GM21717 (cell line): Measurements from ENCODE around the gene UBQLN1.

Experiments
- ATAC-seq: cut with Tn5 transposase; IDR thresholded peaks from one replicate; pipeline ENCODE4 v1.9.1; 2021; ENCODE audit warnings: mild to moderate bottlenecking, moderate library complexity; ENCODE audit not compliant: unreplicated experiment

UBQLN1 gene

DNA sequence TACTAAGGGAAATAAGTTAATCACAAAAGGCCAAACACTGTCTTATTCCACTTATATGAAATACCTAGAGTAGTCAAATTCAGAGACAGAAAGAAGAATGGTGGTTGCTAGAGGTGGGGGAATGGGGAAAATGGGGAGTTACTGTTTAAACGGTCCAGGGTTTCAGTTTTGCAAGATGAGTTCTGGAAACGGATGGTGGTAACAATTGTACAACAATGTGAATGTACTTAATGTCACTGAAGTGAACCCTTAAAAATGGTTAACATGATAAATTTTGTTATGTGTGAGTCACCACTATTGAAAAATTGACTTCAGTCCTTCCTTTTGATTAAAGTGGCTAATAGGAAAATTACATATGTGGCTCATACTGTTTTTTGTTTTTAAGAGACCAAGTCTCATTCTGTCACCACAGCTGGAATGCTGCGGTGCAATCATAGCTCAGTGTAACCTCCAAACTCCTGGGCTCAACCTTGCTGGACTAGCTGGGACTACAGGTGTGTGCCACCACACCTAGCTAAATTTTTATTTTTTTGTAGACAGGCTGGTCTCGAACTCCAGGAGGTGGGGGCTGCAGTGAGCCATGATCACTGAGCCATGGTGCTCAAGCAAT lies 8.7 kb downstream of the UBQLN1 start:
- no peak for ATAC-seq

DNA sequence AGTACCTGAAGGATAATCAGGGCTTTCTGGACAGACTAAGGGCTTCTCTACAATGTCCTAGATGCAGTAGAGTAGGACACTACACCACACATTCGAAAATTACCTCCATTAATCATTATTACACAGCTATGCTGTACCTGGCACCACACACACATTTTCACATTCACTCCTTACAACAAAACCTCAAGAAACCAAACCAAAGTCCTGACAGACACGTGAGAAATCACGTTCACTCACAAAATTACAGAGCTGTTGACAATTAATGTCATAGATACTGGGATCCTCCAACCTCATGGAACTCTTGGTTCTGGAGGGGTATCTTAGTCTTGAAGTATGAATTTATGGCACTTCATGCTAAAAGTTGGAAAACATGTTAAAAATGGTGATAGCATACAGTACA lies 16.3 kb downstream of the UBQLN1 start:
- no peak for ATAC-seq

DNA sequence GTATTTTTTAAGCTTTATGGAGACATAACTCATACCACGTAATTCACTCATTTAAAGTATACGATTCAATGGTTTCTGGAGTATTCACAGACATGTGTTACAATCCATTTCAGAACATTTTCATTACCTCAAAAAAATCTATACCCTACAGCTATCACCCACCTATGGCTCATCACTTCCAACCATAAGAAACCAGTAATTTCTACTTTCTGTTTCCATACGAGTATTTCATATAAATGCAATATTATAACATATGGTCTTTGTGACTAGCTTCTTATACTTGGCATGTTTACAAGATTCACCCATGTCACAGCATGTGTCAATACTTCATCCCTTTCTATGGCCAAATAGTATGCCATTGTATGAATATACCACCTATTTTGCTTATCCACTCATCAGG lies 18.8 kb downstream of the UBQLN1 start:
- ATAC-seq: no peak

DNA sequence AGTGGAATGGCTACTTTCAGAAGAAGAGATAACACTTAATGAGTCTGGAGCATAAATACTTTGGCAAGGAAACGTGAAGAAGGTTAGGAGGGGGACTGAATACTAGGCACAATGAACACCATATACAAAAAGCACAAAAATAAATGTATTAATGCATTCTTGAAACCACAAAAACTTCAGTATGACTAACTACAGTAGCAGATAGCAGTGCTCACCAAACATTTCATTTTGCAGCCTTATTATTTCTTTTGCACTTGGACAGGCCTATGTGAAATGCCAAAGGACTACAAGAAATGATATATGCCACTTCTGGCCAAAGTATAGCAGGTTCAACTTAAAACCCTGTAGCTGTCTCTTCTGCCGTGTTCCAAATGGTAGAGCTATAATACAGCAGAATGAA lies 26.3 kb downstream of the UBQLN1 start:
- no peak for ATAC-seq

DNA sequence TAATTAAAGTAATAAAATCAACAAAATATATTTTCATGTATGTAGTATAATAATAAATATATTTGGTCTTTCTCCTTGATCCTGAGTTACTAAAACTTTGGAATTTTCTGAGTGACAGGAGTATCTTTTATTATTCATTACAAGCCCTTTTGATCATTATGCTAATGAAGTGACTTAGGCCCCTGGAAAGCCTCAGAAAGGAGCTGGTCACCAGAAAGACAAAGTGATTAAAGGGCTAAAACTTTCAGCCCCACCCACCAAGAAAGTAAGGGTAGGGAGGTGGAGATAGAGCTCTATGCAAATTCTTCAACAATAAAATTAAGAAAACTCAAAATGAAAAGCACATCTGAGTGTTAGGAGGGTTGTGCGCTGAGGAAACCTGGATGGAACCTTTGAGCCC lies 27.5 kb downstream of the UBQLN1 start:
- ATAC-seq: no peak

DNA sequence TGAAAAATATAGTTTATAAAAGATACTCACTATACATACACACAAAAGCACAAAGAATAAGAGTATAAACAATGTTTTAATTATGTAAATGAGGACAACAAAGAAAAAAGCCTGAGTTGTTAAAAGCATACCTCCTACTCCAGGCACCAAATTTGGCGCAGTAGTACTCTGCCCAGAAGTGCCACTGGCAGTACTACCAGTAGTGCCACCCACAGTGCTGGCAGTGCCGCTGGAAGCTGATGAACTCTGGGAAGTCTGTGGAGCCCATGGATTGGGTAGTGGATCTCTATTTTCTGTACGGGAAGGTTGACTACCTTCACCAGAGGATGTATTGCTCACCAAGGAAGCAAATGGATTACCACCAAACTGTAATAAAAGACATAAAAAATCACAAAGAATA lies 30.2 kb downstream of the UBQLN1 start:
- ATAC-seq: no peak

DNA sequence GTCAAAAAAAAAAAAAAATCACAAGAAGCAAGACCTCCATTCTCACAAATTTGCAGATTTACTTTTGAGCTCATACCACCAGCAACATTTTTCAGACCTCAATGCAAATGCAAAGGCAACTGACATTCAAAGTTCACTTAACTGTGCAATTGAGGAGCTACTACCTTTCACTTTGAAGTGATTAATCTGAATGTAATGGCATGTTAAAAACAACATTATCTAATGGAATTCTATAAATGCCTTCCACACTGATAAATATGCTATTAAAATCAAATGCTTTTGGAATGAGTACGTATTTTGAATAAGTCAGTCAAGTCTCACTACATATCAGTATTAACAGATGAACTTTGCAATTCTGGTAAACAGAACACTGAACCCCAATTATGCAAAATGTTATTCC lies 32.3 kb downstream of the UBQLN1 start:
- no peak for ATAC-seq

DNA sequence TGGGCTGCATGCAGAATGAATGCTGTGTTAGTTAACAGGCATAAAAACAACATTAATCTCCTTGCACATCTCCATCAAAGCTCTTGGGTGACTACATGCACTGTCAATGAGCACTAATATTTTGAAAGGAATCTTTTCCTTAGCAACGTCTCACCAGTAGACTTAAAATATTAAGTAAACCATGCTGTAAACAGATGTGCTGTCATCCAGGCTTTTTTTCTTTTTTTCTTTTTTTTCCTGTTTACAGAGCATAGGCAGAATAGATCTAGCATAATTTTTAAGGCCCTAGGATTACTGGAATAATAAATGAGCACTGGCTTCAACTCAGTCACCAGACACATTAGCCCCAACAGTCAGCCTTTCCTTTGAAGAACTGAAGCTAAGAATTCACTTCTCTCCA lies 36.3 kb downstream of the UBQLN1 start:
- no peak for ATAC-seq

DNA sequence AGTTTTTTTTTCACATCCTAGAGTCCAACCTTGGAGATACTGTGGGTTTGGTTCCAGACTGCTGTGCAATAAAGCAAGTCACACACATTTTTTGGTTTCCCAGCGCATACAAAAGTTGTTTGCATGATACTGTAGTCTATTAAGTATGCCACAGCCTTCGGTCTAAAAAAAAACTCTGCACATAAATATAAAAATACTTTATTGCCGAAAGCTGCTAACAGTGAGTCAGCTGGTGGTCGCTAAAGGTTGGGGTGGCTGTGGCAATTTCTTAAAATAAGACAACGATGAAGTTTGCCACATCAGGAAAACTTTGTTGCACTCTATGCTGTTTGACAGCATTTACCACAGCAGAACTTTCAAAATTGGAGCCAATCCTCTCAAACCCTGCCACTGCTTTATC lies 37.4 kb downstream of the UBQLN1 start:
- no peak for ATAC-seq

DNA sequence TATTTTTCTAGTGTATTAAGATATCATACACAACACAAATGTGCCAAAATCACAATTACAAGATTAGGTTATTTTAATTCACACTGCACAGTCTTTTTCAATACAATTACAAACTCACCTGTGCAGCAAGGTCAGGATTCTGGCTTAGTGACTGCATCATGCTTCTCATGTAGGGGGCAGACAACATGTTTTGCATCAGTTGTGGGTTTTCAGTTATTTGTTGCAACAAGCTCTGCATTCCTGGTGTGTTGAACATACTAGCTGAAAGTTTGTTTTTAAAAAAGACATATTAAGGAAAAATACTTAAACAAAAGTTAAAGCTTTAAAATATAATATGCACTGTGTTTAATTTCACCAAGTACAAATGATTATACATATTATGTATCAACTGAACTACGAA lies 38.7 kb downstream of the UBQLN1 start:
- ATAC-seq: no peak

DNA sequence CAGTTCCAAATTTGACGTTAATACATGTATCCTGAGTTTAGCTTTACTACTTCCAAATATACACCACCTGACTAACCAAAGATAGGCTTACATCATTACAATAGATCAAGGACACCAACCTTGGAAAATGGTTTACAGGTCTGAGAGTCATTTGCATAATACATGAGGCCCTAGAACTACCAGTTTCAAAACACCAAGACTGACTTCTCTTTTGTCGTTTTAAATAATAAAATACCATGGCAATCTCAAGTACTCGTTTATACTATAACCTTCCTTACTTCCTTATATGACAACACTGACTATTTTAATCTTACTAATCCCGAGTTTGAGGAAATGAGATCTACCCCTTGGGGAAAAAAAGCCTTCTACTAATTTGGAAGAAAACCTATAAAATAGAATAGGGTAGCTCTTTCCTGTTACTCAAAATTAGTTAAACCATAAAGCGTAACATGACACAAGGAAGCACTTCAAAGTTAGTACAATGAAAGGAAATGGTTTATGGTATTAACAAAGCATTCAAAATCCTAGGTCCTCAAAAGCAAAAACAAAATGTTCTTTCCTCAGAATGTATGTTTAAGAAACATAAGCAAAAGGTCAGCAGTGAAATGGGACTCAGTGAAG lies 42.1 kb downstream of the UBQLN1 start:
- no peak for ATAC-seq

DNA sequence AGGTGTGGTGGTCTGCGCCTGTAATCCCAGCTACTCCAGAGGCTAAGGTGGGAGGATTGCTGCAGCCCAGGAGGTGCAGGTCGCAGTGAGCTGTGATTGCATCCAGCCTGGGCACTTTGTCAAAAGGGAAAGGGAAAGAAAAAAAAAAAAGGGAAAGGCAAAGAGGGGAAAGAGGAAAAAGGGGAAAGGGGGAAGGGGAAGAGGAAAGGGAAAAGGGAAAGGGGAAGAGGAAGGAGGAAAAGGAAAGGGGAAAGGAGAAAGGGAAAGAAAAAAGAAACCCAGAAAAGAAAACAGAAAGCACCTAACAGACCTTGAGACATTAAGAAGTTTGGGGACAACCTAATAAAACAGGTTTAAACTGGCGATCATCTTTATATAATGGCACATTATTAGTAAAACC lies 44.8 kb downstream of the UBQLN1 start:
- no peak for ATAC-seq

DNA sequence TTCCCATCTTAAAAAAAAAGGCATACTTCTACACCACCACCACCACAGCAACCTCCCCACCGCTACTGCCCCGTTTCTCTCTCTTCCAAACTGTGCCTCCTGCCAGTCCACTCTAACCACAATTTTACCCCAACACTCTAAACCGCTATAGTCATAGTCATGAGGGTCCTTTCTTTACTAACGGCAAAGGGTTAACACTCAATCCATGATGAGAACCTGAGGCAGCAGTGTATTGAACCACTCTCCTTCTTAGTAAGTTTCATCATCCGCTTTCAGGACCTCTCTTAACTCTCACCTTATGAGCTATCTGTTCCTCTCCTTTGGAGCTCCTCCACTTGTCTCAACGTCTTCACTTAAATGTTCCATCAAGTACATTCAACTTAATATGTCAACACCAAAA lies 50.8 kb downstream of the UBQLN1 start:
- no peak for ATAC-seq

DNA sequence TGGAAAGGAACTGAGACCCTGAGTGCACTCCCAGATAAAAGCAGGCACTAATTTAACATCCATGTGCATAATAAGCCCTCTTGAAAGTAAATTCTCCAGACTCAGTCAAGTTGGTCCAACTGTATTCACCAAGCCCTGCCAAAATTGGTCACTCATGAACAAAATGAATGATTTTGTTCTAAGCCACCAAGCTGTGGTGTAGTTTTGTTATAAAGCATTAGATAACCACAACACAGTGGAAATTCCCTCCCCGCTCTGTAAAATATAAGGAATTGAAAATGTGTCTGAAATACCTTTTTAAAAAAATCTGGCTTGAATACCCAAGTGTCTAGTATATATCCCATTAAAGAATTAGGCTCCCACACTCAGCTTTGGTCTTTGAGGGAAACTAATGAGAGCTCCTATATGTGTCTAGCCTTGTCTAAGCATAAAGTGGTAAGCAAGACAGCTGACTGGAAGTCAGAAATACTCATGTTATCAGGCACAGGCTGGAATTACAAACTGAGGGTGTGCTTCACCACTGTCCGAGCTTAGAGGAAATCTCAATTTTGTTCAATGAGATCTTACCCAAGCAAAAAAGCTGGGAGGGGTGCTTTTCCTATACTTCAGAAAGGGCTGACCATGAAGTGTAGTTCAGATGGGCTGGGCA lies 51.6 kb downstream of the UBQLN1 start:
- ATAC-seq: no peak

DNA sequence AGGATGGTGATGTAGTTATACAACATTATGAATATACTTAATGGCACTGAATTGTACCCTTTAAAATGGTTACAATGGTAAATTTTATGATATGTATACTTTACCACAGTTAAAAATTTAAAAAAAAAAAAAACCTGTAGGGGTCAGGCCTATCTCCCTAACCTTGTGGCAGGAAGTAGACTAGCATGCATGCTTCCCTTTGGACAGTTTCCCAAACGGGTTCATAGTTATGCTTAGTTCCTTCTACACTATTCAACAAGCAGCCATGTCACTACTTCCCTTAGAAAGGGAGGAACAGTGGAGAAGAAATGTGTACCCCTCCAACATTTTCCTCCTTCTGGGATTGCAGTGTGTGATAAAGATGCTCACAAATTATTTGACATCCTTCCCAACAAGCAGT lies 52.3 kb downstream of the UBQLN1 start:
- no peak for ATAC-seq

DNA sequence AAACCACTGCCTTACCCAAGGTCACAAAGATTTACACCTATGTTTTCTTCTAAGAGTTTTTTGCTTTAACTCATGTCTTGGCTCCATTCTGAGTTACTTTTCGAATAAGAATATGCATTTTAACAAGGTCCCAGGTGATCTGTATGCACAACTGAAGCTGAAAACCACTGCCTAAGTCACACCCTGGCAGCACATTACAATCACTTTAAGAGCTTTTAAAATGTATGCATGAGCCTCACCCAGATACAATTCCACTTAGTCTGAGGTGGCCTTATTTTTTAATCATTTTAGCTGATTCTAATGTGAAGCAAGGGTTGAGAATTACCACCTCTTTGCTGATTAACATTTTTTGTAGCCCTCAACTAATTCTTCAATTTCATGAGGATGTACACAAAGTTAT lies 55.3 kb downstream of the UBQLN1 start:
- no peak for ATAC-seq

DNA sequence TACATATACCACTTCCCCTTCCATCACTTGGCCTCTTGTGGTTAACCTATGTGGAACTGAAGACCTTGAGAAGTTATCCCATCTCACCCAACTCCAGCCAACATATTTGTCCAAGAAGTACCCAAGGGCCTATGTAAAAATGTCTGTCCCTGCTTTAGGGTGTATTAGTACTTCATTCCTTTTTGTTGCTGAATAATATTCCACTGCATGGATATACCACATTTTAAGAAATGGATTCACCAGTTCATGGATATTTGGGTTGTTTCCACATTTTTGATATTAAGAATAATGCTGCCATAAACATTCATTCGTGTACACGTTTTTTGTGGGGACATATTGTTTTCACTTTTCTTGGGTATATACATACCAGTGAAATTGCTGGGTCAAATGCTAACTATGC lies 56.2 kb downstream of the UBQLN1 start:
- ATAC-seq: no peak

DNA sequence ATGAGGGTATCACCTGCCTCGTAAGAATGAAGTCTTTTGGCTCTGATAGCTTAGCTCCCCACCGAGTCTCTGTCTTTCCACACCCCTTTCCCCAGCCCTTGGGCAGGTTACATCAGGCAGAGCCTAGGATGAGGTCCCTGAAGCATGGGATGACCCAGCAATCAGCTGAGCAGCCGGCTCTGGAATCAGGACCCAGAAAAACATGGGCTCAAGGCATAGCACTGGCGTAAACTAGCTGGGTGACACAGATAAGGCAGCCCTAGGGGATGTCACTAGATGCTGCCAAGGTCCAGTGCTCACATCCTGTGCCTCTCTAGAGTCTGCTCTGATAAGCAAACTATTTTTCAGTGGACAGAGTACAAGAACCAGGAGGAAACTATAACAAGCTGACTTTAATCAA lies 58.2 kb downstream of the UBQLN1 start:
- no peak for ATAC-seq

DNA sequence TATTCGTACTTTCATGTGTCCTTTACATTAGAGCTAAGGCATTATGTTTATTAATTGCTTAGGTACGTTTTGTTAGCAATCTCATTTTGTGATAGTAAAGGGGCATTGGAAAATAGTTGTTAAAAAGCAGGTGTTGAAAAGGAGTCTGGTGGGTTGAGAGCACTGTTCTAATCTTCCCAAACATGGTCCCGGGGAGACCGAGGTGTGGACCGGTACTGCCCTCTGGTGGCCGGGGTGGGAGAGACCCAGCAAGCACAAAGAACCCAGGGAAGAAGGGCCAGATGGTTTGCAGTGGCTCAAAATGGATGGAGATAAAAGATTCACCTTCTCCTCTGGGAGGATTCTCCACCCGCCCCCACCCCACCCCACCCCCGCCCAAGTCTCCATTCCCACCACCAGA lies 58.7 kb downstream of the UBQLN1 start:
- ATAC-seq: no peak

DNA sequence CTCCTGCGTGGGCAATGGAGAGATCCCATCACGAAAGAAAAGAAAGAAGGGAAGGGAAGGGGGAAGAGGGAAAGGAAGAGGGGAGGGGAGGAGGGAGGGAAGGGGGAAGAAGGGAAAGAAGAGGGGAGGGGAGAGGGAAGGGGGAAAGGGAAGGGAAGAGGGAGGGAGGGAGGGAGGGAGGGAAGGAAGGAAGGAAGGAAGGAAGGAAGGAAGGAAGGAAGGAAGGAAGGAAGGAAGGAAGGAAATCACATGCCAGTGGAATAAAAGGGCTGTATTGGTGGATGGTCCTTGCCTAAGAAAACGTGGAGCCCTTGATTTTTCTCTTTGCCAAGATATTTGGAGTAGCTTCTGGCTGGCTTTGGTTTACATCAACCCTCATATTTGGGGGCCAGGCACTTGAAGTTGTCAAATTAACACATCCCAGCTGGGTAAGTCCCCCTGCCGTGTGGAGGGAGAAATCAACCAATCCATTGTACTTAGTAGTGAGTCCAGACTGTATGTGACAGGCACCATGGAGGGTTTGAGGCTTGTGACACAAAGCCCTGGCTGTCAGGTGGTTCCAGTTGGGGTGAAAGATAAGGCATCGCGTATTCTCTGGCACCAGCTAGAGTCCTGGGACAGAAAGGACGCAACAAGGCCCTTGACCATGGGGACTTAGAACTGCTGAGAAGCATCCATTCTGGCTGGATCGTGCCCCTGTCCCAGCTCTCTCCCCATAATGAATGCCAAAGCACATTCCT lies 61.1 kb downstream of the UBQLN1 start:
- no peak for ATAC-seq

DNA sequence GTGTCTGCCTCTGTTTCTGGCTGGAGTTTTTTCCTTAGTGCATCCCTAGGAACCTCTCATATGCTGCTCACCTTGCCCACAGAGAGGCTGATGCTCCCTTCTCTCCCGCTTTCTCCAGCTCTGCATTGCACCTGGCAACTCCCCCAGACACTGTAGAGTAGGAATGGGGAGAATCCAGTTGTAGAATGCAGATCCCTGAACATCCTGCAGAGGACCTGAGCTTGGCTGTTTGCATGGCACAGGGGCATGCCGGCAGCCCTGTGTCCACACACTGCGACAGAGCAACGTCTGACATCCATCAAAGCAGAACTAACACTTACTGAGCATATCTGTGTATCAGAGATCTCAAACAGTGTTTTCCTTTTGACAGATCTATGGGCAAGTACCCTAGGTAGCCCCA lies 65.0 kb downstream of the UBQLN1 start:
- no peak for ATAC-seq

DNA sequence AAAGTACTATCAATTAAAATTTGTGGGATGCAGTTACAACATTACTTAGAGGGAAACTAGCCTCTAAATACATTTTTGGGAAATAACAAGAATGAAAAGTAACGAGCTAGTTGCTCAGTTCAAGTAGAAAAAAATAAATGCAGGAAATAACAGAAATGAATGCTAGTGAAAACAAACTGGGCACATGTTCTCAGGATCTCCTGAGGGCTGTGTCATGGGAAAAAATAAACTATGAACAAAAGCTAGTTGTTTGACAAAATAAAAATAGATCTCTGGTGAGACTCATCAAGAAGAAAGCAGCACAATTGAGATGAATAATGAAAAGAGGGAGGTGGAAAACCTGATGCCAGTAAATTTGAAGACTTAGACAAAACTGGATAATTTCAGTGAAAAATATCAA lies 68.5 kb downstream of the UBQLN1 start:
- ATAC-seq: no peak
